GM12873 (cell line): Measurements from ENCODE around the gene ZNF223.

Experiments
- TF ChIP-seq, protein P1 (sequence below): IDR thresholded peaks from 2 replicates; pipeline ENCODE4 v1.5.1; 2012; ENCODE audit warnings: low read depth, mild to moderate bottlenecking, moderate library complexity, low read length, control low read depth; ENCODE audit not compliant: insufficient read depth; ENCODE audit errors: missing control alignments

Gene ZNF223

DNA sequence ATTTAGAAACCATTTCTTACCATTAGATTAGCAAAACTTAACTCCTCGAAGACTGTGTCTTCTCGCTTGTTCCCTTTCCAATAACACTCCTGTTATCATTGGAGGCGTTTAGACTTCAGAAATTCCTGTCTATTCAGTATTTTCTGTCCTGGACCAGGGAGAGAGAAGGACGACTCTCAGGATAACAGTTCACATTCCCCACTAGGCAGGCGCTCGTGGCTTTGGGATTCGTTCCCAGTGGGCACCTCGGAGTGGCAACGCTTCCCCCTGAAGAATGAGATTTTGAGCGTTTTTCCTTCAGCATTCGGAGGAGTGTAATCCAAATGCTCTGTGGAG, 60.9 kb downstream of the ZNF223 start:
- TF ChIP-seq, protein P1, sequence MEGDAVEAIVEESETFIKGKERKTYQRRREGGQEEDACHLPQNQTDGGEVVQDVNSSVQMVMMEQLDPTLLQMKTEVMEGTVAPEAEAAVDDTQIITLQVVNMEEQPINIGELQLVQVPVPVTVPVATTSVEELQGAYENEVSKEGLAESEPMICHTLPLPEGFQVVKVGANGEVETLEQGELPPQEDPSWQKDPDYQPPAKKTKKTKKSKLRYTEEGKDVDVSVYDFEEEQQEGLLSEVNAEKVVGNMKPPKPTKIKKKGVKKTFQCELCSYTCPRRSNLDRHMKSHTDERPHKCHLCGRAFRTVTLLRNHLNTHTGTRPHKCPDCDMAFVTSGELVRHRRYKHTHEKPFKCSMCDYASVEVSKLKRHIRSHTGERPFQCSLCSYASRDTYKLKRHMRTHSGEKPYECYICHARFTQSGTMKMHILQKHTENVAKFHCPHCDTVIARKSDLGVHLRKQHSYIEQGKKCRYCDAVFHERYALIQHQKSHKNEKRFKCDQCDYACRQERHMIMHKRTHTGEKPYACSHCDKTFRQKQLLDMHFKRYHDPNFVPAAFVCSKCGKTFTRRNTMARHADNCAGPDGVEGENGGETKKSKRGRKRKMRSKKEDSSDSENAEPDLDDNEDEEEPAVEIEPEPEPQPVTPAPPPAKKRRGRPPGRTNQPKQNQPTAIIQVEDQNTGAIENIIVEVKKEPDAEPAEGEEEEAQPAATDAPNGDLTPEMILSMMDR: no peak

DNA sequence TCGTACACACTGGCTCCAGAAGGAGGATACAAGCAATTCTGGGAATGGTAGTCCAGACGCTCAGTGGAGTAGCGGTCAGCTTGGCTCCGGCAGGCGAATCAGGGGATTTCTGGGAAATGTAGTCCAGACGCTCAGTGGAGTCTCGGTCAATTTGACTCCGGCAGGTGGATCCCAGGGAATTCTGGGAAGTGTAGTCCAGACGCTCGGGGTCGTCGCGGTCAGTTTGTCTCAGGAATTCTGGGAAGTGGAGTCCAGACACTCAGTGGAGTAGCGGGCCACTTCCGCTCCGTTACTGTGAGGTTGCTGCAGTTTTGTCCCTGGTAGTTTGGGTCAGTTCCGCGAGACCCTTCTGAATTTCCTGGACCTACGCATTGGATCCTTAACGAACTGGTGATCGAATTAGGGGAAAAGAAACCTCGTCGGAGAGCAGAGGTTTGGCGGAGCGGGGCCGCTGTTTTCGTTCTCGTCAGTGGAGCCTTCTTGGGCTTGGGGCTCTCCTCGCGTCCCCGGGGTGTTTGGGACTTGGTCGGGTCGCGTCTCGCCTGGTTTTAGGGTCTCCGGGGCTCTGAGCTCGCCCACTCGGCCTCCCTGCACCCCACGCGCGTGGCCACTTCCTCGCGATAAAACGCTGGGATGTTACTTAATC, 61.4 kb downstream of the ZNF223 start, which contains the start of gene ZNF225:
TSS of gene ZNF225 (plus strand) at position 262 of the 646 bp plus-strand sequence. CDS start 2,429 bp downstream, outside the sequence.
- TF ChIP-seq, protein P1: no peak

DNA sequence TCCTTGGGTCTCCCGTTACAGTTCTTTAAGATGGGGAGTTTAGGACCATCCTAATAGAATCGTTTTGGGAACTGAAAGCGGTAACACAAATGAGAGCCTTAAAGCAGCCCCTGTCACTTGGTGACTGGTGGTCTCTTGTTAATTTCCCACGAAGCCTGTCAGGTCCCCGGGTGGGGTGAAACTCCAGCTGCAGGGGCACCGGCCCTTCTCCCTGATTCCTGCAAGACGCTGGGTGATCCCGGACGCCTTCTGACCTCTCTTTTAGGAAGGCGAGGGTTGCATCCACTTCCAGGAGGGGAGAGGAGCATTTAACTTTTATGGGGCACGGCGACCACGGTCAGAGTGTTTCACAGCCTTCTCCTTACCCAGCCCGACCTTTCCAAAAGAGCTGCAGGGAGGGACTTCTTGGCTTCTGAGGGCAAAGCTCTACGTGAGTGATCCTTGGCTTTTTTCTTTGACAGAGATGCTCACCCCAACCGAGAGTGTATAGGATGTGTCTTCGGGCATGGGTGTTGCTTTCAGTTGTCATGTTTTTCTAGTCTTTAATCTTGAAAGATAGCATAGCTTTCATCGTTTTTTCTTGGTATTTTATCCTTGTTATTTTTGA, 62.1 kb downstream of the ZNF223 start:
- TF ChIP-seq, protein P1: no peak
